B cell (primary cell): ENCODE data around the gene MROH8. TPM values are rescaled to one million over a fixed set of nuclear protein-coding genes. Genes with fewer than 3 reads are reported as not detected.

ENCODE experiments used
- ATAC-seq: fragments of 200-7000 bp; cut with Tn5 transposase; one replicate; pipeline ENCODE4 v1.10.0; 2021; ENCODE audit warnings: low read depth, mild to moderate bottlenecking, moderate number of reproducible peaks, moderate library complexity
- CTCF ChIA-PET: fragments of 350-600 bp; sonication (Branson Sonifier 250); formaldehyde crosslinking; loops from one replicate; lab custom pipeline; 2021; ENCODE audit warnings: antibody characterized with exemption, inconsistent platforms; lab: Charles Lee
- POLR2A ChIA-PET: fragments of 350-600 bp; sonication (Branson Sonifier 250); formaldehyde crosslinking; loops from one replicate; lab custom pipeline; 2021; ENCODE audit warnings: antibody characterized with exemption; lab: Charles Lee
- DNase-seq: peaks from one replicate; pipeline ENCODE4 v3.0.0; 2013
- H2AFZ ChIP-seq: 2 replicates; pipeline ENCODE4 v1.6.1; 2012; ENCODE audit warnings: mild to moderate bottlenecking, low read depth, low read length; ENCODE audit not compliant: insufficient read depth, poor library complexity, severe bottlenecking
- H3K27ac ChIP-seq, 2 donors: 1 replicate in 1 of 2; 2 replicates in 1 of 2; pipeline ENCODE4 v1.5.1; 2012 to 2013; ENCODE audit warnings: low read length in 2 of 2, mild to moderate bottlenecking in 2 of 2, moderate library complexity in 1 of 2
- H3K27me3 ChIP-seq, 4 experiments: fragments of 200-600 bp in 1 of 4; sonication (generic) in 1 of 4; replicated peaks in 1 of 4; 1 replicate in 2 of 4; 2 replicates in 2 of 4; pipeline versions ENCODE4 v1.6.1 to v1.7.0; 2013 to 2016; ENCODE audit warnings: low read length in 3 of 4, mild to moderate bottlenecking in 2 of 4, mixed read lengths in 1 of 4, moderate library complexity in 1 of 4; ENCODE audit not compliant: insufficient read depth in 4 of 4, control insufficient read depth in 3 of 4; ENCODE audit errors: control extremely low read depth in 1 of 4
- H3K36me3 ChIP-seq, 2 experiments: replicated peaks in 1 of 2; 1 replicate in 1 of 2; 2 replicates in 1 of 2; pipeline versions ENCODE4 v1.6.1 to v1.7.1; 2013; ENCODE audit warnings: low read length in 1 of 2; ENCODE audit not compliant: insufficient read depth in 2 of 2, control insufficient read depth in 1 of 2; ENCODE audit errors: control extremely low read depth in 1 of 2, extremely low read depth in 1 of 2
- H3K4me1 ChIP-seq, 2 donors: fragments of 200-600 bp in 1 of 2; sonication (generic) in 1 of 2; 1 replicate in 1 of 2; 2 replicates in 1 of 2; pipeline versions ENCODE4 v1.5.1 to v1.6.1; 2013 to 2017; ENCODE audit warnings: low read length in 2 of 2; ENCODE audit not compliant: control insufficient read depth in 2 of 2, insufficient read depth in 2 of 2
- H3K4me2 ChIP-seq: replicated peaks from 2 replicates; pipeline ENCODE3; 2012; ENCODE audit warnings: mild to moderate bottlenecking, low read depth, low read length; ENCODE audit not compliant: poor library complexity, severe bottlenecking
- H3K4me3 ChIP-seq, 5 experiments: fragments of 200-600 bp in 1 of 5; sonication (generic) in 1 of 5; 1 replicate in 3 of 5; 2 replicates in 2 of 5; pipeline versions ENCODE4 v1.5.1 to v1.7.0; 2011 to 2016; ENCODE audit warnings: low read length in 4 of 5, mild to moderate bottlenecking in 4 of 5, low read depth in 2 of 5, control low read depth in 1 of 5, moderate library complexity in 1 of 5; ENCODE audit not compliant: insufficient read depth in 1 of 5; ENCODE audit errors: control extremely low read depth in 1 of 5, extremely low read depth in 1 of 5
- H3K79me2 ChIP-seq: fragments of 200-600 bp; sonication (generic); one replicate; pipeline ENCODE4 v1.6.0; 2016; ENCODE audit warnings: low read length; ENCODE audit not compliant: control insufficient read depth, insufficient read depth
- H3K9ac ChIP-seq: fragments of 200-600 bp; sonication (generic); 2 replicates; pipeline ENCODE4 v1.6.1; 2017; ENCODE audit warnings: mild to moderate bottlenecking, low read length, moderate library complexity
- H3K9me3 ChIP-seq, 3 donors: one replicate each; pipeline versions ENCODE4 v1.6.1 to v1.7.1; 2013; ENCODE audit warnings: low read length in 2 of 3; ENCODE audit not compliant: control insufficient read depth in 2 of 3, insufficient read depth in 1 of 3; ENCODE audit errors: control extremely low read depth in 1 of 3
- H4K20me1 ChIP-seq: 2 replicates; pipeline ENCODE4 v1.6.0; 2012; ENCODE audit warnings: mild to moderate bottlenecking, low read length; ENCODE audit not compliant: insufficient read depth, control insufficient read depth, poor library complexity, severe bottlenecking
- H3K27ac Mint-ChIP-seq: one replicate; pipeline ENCODE4 v1.8.0; 2021; ENCODE audit warnings: mixed read lengths
- H3K27me3 Mint-ChIP-seq: one replicate; pipeline ENCODE4 v1.8.0; 2021; ENCODE audit warnings: mixed read lengths
- H3K4me1 Mint-ChIP-seq: one replicate; pipeline ENCODE4 v1.8.0; 2021; ENCODE audit warnings: mixed read lengths
- H3K4me3 Mint-ChIP-seq: one replicate; pipeline ENCODE4 v1.8.0; 2021; ENCODE audit warnings: mixed read lengths
- H3K9me3 Mint-ChIP-seq: one replicate; pipeline ENCODE4 v1.8.0; 2022; ENCODE audit warnings: mixed read lengths; ENCODE audit not compliant: insufficient read depth
- CTCF ChIP-seq: fragments of 200-600 bp; IDR thresholded peaks from one replicate; pipeline ENCODE4 v1.8.0; 2022; ENCODE audit warnings: antibody characterized with exemption, mild to moderate bottlenecking
- EZH2 ChIP-seq: IDR thresholded peaks from 2 replicates; pipeline ENCODE4 v1.6.1; 2012; ENCODE audit warnings: borderline replicate concordance, low read depth, mild to moderate bottlenecking, moderate library complexity, low read length; ENCODE audit not compliant: insufficient read depth, poor library complexity, severe bottlenecking
- WGBS: methylation state at CpG from one replicate; pipeline ENCODE4 v1.1.5; 2013; ENCODE audit warnings: missing lambda C conversion rate; ENCODE audit not compliant: insufficient coverage; 5-methylcytosine and 5-hydroxymethylcytosine counted together
- intact Hi-C: fragments of 100-400 bp; cut with micrococcal nuclease; formaldehyde crosslinking; loops from one replicate; pipeline ENCODE4 v1.10.0; 2022
- polyA plus RNA-seq: library from polyadenylated mRNA; depleted of rRNA; stranded (reverse); fragments of >200 nt; gene quantifications from 2 replicates; pipeline ENCODE4 v1.2.3, GENCODE V29; 2012
- total RNA-seq, 2 donors: library from RNA; stranded (reverse); fragments of 120-200 nt in 1 of 2; gene quantifications; 1 replicate in 1 of 2; 2 replicates in 1 of 2; pipeline versions ENCODE4 v1.2.3 to v1.2.4, GENCODE V29; 2013 to 2022

The MROH8 gene
- total and polyA plus RNA-seq, 2 donors (not counting 1 experiment from before 2014, with no cell fraction given): 3.8 to 4.6 TPM

GRCh38 chr20:37133952-37134351 lies 45.4 kb downstream of the MROH8 start:
- WGBS: 100% methylated on average over 2 of the region's 2 CpGs
- Mint-ChIP-seq H3K27me3 (no peaks in the 10 kb centered on the region), H3K4me3 (no peak overlapping the region), H3K27ac (no peak overlapping the region), H3K4me1 (no peaks in the 10 kb centered on the region), H3K9me3 (no peaks in the 10 kb centered on the region)
- Histone ChIP-seq H3K79me2 (no peaks in the 10 kb centered on the region), H3K4me2 (no peak overlapping the region), H3K4me3 (no peak overlapping the region), H3K4me1 (no peaks in the 10 kb centered on the region), H3K27me3 (no peaks in the 10 kb centered on the region), H3K27ac (no peak overlapping the region), H3K36me3 (no peaks in the 10 kb centered on the region), H2AFZ (no peak overlapping the region), H3K9ac (no peak overlapping the region), H4K20me1 (no peaks in the 10 kb centered on the region), H3K9me3 (no peaks in the 10 kb centered on the region)
- intact Hi-C loops: no loop called here
- no peak for DNase-seq
- ATAC-seq: no peak
- no peak for TF ChIP-seq CTCF
- TF ChIP-seq EZH2: no peak
- ChIA-PET POLR2A (no interaction called here), CTCF (no interaction called here)

- no peak overlapping the region for H3K27ac ChIP-seq
- no peaks in the 10 kb centered on the region for H4K20me1 ChIP-seq
- WGBS: no CpG with 5 or more reads among the region's 3 CpGs
- H3K4me3 Mint-ChIP-seq: no peak overlapping the region
- TF ChIP-seq EZH2 (no peak), CTCF (no peak)
- H3K9ac ChIP-seq: no peak overlapping the region
- no peaks in the 10 kb centered on the region for H3K79me2 ChIP-seq
- no peak overlapping the region for H3K4me2 ChIP-seq
- no peaks in the 10 kb centered on the region for H3K4me1 Mint-ChIP-seq
- no peak overlapping the region for H3K4me3 ChIP-seq
- intact Hi-C loops: no loop called here
- ChIA-PET CTCF (no interaction called here), POLR2A (no interaction called here)
- ATAC-seq: no peak
- H3K36me3 ChIP-seq: no peaks in the 10 kb centered on the region
- DNase-seq: no peak
- H2AFZ ChIP-seq: no peak overlapping the region
- no peaks in the 10 kb centered on the region for H3K27me3 ChIP-seq
- H3K9me3 Mint-ChIP-seq: no peaks in the 10 kb centered on the region
- H3K27ac Mint-ChIP-seq: no peak overlapping the region
- no peaks in the 10 kb centered on the region for H3K9me3 ChIP-seq
- no peaks in the 10 kb centered on the region for H3K27me3 Mint-ChIP-seq
- H3K4me1 ChIP-seq: no peaks in the 10 kb centered on the region
Measured at GRCh38 chr20:37131486-37131885, 47.9 kb downstream of the MROH8 start.
